ENCODE data around the gene CD69.
"Not testable (repeated sequence)": the region's sequence is repeated elsewhere in the genome, so short reads cannot be mapped to it uniquely, and the experiment has no call there.

Gene CD69

GRCh38 chr12:9719790-9720189 lies 40.9 kb downstream of the CD69 start:
- DNase-seq (ENCODE audit: low spot score): no peak

DNA sequence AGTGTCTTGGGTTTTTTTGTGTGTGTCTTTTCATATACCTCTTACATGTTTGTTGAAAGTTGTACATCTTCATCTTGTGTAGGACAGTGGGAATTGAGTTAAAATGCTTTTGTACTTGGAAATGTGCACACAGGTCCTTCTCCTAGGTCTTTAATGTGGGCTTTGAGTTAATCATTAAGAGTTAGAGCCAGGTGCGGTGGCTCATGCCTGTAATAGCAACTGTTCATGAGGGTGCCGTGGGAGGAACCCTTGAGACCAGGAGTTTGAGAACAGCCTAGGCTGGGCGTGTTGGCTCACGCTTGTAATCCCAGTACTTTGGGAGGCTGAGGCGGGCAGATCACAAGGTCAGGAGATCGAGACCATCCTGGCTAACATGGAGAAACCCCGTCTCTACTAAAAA lies 41.7 kb downstream of the CD69 start:
- DNase-seq (ENCODE audit: low spot score): no peak

DNA sequence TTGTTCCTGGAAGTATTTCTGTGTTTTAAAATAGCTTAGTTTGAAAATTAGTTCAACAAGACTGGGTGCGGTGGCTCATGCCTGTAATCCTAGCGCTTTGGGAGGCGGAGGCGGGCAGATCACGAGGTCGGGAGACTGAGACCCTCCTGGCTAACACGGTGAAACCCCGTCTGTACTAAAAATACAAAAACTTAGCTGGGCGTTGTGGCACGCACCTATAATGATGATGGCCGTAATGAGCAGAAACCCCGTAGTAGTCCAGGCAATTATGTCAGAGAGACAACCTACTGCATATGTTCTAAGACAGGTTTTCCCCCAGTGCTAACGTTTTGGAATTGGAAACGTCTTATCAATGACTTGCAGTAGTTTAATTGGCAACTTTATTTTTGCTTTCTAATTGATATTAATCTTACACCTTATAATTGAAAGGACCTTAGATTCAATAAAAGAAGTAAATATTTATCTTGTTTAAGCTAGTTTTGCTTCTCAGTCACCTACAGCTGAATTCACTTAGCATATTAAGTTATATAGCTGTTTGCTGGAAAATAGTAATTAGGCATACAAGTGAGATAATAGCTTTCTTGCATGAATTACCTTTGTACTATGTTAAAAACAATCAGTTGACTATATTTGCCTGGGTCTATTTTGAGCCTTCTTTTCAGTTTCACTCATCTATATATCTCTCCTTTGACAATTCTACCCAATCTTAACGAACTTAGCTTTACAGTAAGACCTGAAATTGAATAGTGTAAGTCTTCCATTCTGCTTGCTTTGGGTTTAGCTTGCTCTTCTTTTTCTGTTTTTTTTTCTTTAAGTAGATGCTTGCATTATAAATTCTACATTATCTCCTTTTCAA lies 43.4 kb downstream of the CD69 start:
- DNase-seq (ENCODE audit: low spot score): no peak

DNA sequence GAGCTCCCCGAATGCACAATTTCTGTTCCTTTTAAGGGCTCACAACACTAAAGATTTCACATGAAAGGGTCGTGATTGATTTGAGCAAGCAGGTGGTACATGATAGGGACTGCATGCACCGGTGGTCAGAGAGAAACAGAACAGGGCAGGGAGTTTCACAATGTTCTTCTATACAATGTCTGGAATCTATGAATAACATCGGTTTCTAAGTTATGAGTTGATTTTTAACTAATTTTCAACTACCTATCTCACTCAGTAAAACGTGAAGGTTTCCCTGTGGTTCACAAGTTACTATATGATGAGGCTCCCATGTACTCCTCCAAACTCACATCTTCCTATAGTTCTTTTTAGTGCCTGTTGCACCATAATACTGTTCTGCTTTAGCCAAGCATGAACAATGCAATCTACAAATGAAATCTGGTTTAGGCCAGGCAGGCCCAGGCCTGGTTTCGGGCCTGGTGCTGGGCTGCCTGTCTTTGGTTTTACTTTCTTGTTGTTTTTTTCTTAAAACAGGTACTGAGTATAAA lies 47.6 kb downstream of the CD69 start:
- not testable (repeated sequence) for DNase-seq (ENCODE audit: low spot score)

GRCh38 chr12:9711664-9712063 lies 49.0 kb downstream of the CD69 start:
- DNase-seq (ENCODE audit: low spot score): no peak

GRCh38 chr12:9710584-9711375 lies 49.9 kb downstream of the CD69 start:
- no peak for DNase-seq (ENCODE audit: low spot score)

DNA sequence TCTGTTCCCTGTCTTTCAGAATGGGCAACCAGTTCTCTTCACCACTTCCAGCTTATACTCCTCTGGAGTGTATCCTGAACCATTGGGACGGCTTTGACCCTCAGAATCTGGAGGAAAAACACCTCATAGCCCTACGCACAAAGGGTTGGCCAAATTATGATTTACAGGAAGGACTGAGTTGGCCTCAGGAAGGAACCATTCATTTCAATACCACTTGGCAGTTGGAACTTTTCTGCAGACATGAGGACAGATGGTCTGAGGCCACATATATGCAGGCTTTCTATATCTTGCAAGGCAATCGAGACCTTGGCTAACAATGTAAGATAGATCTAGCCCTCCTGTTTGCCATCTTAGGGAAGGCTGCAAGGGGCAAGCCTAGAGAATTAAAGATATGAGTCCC lies 51.8 kb downstream of the CD69 start:
- no peak for DNase-seq (ENCODE audit: low spot score)

DNA sequence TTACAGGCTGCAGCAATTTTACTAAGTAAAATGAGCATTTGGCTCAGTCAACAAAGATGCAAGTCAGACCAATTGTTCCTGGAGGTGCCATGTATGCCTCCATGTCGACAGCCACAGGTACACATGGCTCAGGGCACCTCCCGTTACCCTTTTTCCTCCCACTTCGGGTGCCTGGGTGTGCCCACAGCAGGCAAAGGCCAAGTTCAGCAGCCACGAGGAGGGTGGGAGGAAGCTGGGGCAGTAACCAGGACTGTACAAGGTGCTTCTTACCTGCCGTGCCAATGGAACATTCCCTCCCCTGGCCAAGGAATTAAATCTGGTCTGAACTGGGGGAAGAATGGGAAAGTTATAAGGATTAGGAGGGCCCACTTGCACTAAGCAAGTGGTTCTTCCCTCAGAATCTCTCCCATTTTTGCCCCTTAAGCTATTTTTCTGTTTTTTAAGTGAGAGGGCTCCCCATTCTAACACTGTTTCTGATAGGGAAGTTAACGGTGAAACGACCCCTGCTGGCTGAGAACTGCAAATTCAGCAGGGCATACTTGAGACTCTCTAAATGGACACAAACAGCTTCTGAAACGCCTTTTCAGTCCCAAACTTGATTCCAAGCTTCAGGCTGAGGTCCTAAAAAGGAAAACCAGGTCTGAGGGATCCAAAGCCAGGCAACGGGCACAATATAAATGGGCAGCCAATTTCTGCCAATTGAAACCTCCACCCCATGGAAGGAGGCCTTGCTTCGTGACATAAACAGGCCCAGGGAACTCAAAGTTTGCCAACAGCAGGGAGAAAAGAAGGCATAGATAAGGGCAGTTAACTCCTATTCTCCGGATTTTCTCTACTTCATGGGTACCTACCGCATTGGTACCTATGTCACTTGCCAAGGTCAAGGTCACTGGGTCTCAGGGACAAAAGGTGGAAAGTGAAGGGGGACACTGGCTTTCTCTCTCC lies 52.6 kb downstream of the CD69 start:
- DNase-seq (ENCODE audit: low spot score): peak; percentile 44

DNA sequence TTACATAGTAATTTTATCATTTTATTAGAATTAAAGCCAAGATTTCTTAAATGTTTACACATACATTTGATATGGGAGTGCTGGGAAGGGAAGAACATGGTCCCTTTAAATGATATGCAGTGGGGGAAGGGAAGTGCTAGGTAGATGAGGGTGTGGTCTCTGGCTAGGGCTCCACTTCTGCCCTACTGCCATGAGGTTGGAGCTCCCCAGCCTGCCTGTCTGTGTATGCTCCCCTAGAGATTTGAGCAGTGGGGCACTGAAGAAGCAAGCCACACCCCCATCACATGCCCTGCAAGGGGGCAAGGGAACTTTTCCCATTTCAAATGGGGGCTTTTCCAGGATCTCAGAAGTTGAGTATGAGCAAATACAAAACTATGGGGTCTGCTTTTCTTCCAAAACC lies 53.3 kb downstream of the CD69 start:
- DNase-seq (ENCODE audit: low spot score): no peak

- no peak for DNase-seq (ENCODE audit: low spot score)
Observed at GRCh38 chr12:9706086-9706685, 54.5 kb downstream of the CD69 start.

DNA sequence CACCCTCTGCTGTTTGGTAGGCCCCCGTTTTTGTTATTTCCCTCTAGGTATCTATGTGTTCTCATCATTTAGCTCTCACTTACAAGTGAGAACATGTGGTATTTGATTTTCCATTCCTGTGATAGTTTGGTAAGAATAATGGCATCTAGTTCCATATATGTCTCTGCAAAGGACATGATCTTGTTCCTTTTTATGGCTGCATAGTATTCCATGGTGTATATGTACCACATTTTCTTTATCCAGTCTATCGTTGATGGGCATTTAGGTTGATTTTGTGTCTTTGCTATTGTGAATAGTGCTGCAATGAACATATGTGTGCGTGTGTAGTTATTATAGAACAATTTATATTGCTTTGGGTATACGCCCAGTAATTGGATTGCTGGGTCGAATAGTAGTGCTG lies 56.1 kb downstream of the CD69 start:
- not testable (repeated sequence) for DNase-seq (ENCODE audit: low spot score)
